GM12878 (cell line): Measurements from ENCODE around the gene CYB561A3. TPM values are rescaled to one million over a fixed set of nuclear protein-coding genes. Genes with fewer than 3 reads are reported as not detected.

ENCODE experiments used
- ATF7 ChIP-seq: fragments of 450-650 bp; IDR thresholded peaks from 2 replicates; pipeline ENCODE4 v1.6.1; 2016; ENCODE audit warnings: low read depth, mild to moderate bottlenecking
- BCL11A ChIP-seq: IDR thresholded peaks from 2 replicates; pipeline ENCODE4 v1.6.1; 2011; ENCODE audit warnings: low read depth, low read length
- CBFB ChIP-seq: IDR thresholded peaks from 2 replicates; pipeline ENCODE4 v1.6.1; 2016; ENCODE audit warnings: antibody characterized with exemption, low read depth
- CEBPB ChIP-seq, 2 experiments: fragments of 150-350 bp in 1 of 2; IDR thresholded peaks; 2 replicates each; pipeline ENCODE4 v1.6.1; 2012 to 2014; ENCODE audit warnings: low read depth in 2 of 2, low read length in 2 of 2, borderline replicate concordance in 1 of 2, inconsistent platforms in 1 of 2
- CTCF ChIP-seq, 3 experiments: IDR thresholded peaks in 2 of 3; conservative IDR thresholded peaks in 1 of 3; 2 replicates each; pipeline ENCODE4 v1.5.1; 2011; ENCODE audit warnings: low read depth in 3 of 3, low read length in 3 of 3, mild to moderate bottlenecking in 3 of 3, control low read depth in 2 of 3, moderate library complexity in 2 of 3, inconsistent platforms in 1 of 3, mixed read lengths in 1 of 3; ENCODE audit not compliant: control insufficient read depth in 2 of 3, insufficient read depth in 1 of 3; ENCODE audit errors: extremely low read depth in 1 of 3
- KAT2A ChIP-seq: conservative IDR thresholded peaks from 2 replicates; pipeline ENCODE4 v1.6.1; 2011; ENCODE audit warnings: low read depth, low read length; ENCODE audit not compliant: control insufficient read depth
- MTA2 ChIP-seq: fragments of 450-650 bp; IDR thresholded peaks from 2 replicates; pipeline ENCODE4 v1.6.1; 2016; ENCODE audit warnings: low read depth, mild to moderate bottlenecking, moderate library complexity
- PAX5 ChIP-seq: IDR thresholded peaks from 2 replicates; pipeline ENCODE4 v1.6.1; 2011; ENCODE audit warnings: low read depth, low read length, borderline replicate concordance
- PKNOX1 ChIP-seq: fragments of 450-650 bp; IDR thresholded peaks from 2 replicates; pipeline ENCODE4 v1.6.1; 2016; ENCODE audit warnings: mild to moderate bottlenecking
- RBBP5 ChIP-seq: fragments of 200-600 bp; sonication (generic); conservative IDR thresholded peaks from 2 replicates; pipeline ENCODE4 v1.6.1; 2016
- RELA ChIP-seq: fragments of 450-650 bp; IDR thresholded peaks from 2 replicates; pipeline ENCODE4 v1.8.0; 2014; ENCODE audit warnings: borderline replicate concordance; ENCODE audit not compliant: partially characterized antibody
- SIN3A ChIP-seq: IDR thresholded peaks from 2 replicates; pipeline ENCODE4 v1.6.1; 2012; ENCODE audit warnings: low read depth, low read length, improper control_type of control experiment
- SKIL ChIP-seq: fragments of 450-650 bp; IDR thresholded peaks from 2 replicates; pipeline ENCODE4 v1.6.1; 2017; ENCODE audit warnings: mild to moderate bottlenecking, low read depth, inconsistent platforms; ENCODE audit not compliant: poor library complexity, severe bottlenecking
- SMAD1 ChIP-seq: fragments of 450-650 bp; IDR thresholded peaks from 2 replicates; pipeline ENCODE4 v1.6.1; 2018; ENCODE audit warnings: mild to moderate bottlenecking, low read depth; ENCODE audit not compliant: partially characterized antibody
- SMAD5 ChIP-seq: IDR thresholded peaks from 2 replicates; pipeline ENCODE4 v1.6.1; 2016; ENCODE audit warnings: antibody characterized with exemption, low read depth
- SRF ChIP-seq, 2 experiments: IDR thresholded peaks; 2 replicates each; pipeline ENCODE4 v1.6.1; 2011; ENCODE audit warnings: low read depth in 2 of 2, low read length in 2 of 2, mild to moderate bottlenecking in 1 of 2, moderate library complexity in 1 of 2
- STAT1 ChIP-seq: fragments of 450-650 bp; conservative IDR thresholded peaks from 2 replicates; pipeline ENCODE4 v1.6.1; 2014; ENCODE audit warnings: antibody characterized with exemption, mild to moderate bottlenecking
- STAT3 ChIP-seq: IDR thresholded peaks from 2 replicates; pipeline ENCODE4 v1.6.1; 2011; ENCODE audit warnings: low read depth, low read length, improper control_type of control experiment
- TCF7 ChIP-seq: IDR thresholded peaks from 2 replicates; pipeline ENCODE4 v1.6.1; 2014; ENCODE audit warnings: antibody characterized with exemption, borderline replicate concordance
- ZBTB11 ChIP-seq: fragments of 450-650 bp; formaldehyde crosslinking; IDR thresholded peaks from 2 replicates; pipeline ENCODE4 v1.5.0; 2022; ENCODE audit warnings: mild to moderate bottlenecking, missing genetic modification characterization
- ZNF384 ChIP-seq: IDR thresholded peaks from 2 replicates; pipeline ENCODE4 v1.6.1; 2012; ENCODE audit warnings: low read depth, mild to moderate bottlenecking, low read length, improper control_type of control experiment, borderline replicate concordance
- ZSCAN29 ChIP-seq: fragments of 450-650 bp; IDR thresholded peaks from 2 replicates; pipeline ENCODE4 v1.6.1; 2017; ENCODE audit warnings: mild to moderate bottlenecking, moderate library complexity
- ZZZ3 ChIP-seq: IDR thresholded peaks from 2 replicates; pipeline ENCODE4 v1.6.1; 2011; ENCODE audit warnings: low read depth; ENCODE audit not compliant: control insufficient read depth, insufficient read length
- polyA plus RNA-seq, 11 experiments: library from polyadenylated mRNA; depleted of rRNA in 4 of 11; unstranded in 6 of 11; stranded (reverse) in 5 of 11; fragments of >200 nt; fragmentation: Nextera tagmentation in 4 of 11; fragmentation: Illumina TruSeq in 1 of 11; extraction: Ambion mirVana in 4 of 11; extraction: Trizol in 1 of 11; gene quantifications; 1 replicate in 1 of 11; 2 replicates in 10 of 11; pipeline versions ENCODE4 v1.2.1 to v1.2.3, GENCODE V29; 2011 to 2016; ENCODE audit warnings: inconsistent platforms in 2 of 11, missing spikeins in 2 of 11, low read depth in 1 of 11
- total RNA-seq, 4 experiments: library from RNA; depleted of rRNA in 3 of 4; stranded (reverse); fragments of >200 nt in 3 of 4; fragmentation: Illumina TruSeq in 1 of 4; extraction: Trizol in 1 of 4; gene quantifications; 2 replicates each; pipeline versions ENCODE4 v1.2.1 to v1.2.3, GENCODE V29; 2013 to 2021

CYB561A3 gene
- total and polyA plus RNA-seq, 10 of the 15 experiments (the other 5 are each of a cell fraction or from before 2014, with no cell fraction given): 40.1 to 169 (median 74.4) TPM

- TF ChIP-seq STAT3: no peak
- TF ChIP-seq ZZZ3: no peak
- no peak for TF ChIP-seq MTA2
- TF ChIP-seq SMAD1: no peak
- no peak for TF ChIP-seq ZNF384
- TF ChIP-seq CBFB: no peak; the same call in 1 of the 2 replicates
- TF ChIP-seq CEBPB (IDR thresholded peaks at IDR 0.05; ENCODE audit: borderline replicate concordance in 1 of 2, low read depth in 2 of 2, low read length in 2 of 2): no peak
- no peak for TF ChIP-seq CTCF (IDR thresholded peaks at IDR 0.05 in 2 of 3, conservative IDR thresholded peaks at IDR 0.05 in 1 of 3; ENCODE audit: control insufficient read depth in 2 of 3, extremely low read depth in 1 of 3, insufficient read depth in 1 of 3, low read depth in 3 of 3, low read length in 3 of 3)
- no peak for TF ChIP-seq STAT1
- no peak for TF ChIP-seq RBBP5
- TF ChIP-seq PKNOX1: no peak
- no peak for TF ChIP-seq ATF7
- no peak for TF ChIP-seq ZSCAN29
- no peak for TF ChIP-seq SMAD5
- TF ChIP-seq SKIL: no peak
- no peak for TF ChIP-seq SIN3A
- TF ChIP-seq PAX5: peak; percentile 76
- no peak for TF ChIP-seq ZBTB11 (CRISPR knock-in tag)
- TF ChIP-seq SRF (IDR thresholded peaks at IDR 0.05; ENCODE audit: low read depth in 2 of 2, low read length in 2 of 2): no peak
- TF ChIP-seq RELA: no peak
- TF ChIP-seq KAT2A: no peak
- TF ChIP-seq BCL11A: peak; percentile 33; the same call in 1 of the 2 replicates
- TF ChIP-seq TCF7: no peak
These were observed 8.8 kb upstream of the CYB561A3 start (continued) for GRCh38 chr11:61370349-61371005.
